OCI-LY1 (cell line): ENCODE data around the gene RALGAPB.

Source experiments
- EZH2 ChIP-seq: fragments of 200-600 bp; sonication (generic), shearing (Covaris generic); IDR thresholded peaks from 2 replicates; pipeline ENCODE4 v1.8.0; 2017; ENCODE audit warnings: borderline replicate concordance, mixed run types, mild to moderate bottlenecking, antibody characterized with exemption, low read length, moderate library complexity, mixed read lengths
- TF ChIP-seq, protein P1 (sequence below): fragments of 200-600 bp; sonication (generic), shearing (Covaris generic); IDR thresholded peaks from 2 replicates; pipeline ENCODE4 v1.5.1; 2017; ENCODE audit warnings: mild to moderate bottlenecking, antibody characterized with exemption, low read length, moderate library complexity, mixed read lengths

DNA sequence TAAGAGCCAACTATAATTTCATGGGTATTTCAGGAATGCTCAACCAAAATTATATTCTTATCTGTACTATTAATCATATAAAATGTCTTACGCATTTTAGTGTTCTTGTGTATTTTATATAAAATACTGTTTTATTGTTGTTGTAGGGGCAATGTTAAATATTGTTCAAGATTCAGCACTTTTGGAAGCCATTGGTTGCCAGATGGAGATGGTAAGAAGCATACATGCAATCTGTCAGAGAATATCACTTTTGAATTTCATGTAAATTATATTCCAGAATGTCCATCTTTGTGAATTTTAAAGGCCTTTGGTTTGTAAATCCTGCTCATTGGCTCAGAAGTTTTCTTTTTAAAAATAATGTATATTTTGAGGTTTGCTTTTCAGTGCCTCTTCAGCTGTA, 58.4 kb downstream of the RALGAPB start:
- TF ChIP-seq, protein P1, sequence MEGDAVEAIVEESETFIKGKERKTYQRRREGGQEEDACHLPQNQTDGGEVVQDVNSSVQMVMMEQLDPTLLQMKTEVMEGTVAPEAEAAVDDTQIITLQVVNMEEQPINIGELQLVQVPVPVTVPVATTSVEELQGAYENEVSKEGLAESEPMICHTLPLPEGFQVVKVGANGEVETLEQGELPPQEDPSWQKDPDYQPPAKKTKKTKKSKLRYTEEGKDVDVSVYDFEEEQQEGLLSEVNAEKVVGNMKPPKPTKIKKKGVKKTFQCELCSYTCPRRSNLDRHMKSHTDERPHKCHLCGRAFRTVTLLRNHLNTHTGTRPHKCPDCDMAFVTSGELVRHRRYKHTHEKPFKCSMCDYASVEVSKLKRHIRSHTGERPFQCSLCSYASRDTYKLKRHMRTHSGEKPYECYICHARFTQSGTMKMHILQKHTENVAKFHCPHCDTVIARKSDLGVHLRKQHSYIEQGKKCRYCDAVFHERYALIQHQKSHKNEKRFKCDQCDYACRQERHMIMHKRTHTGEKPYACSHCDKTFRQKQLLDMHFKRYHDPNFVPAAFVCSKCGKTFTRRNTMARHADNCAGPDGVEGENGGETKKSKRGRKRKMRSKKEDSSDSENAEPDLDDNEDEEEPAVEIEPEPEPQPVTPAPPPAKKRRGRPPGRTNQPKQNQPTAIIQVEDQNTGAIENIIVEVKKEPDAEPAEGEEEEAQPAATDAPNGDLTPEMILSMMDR, result no peak
- no peak for TF ChIP-seq EZH2
